Measurements from ENCODE around the gene GLIS1.

DNA sequence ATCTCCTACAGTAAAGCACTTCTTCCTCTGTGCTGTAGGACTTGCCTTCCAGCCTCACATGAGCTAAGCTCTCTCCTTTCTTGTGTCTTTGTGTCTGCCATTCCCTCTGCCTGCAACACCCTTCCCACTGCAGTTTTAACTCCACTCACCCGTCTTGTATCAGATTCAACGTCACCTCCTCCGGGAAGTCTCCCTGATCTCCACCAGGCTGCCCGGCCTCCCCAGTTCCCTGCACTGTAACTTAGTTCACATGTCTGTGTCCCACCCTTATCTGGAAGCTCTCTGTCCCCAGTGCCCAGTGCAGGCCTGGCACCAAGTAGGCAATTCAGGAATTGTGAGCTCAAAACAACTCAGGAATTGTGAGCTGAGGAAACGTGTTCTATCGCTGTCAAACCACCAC is 96.4 kb downstream of the GLIS1 start:
- no peak for TF ChIP-seq EZH2 (IDR thresholded peaks at IDR 0.05; ENCODE audit: borderline replicate concordance, low read length)
- TF ChIP-seq, protein P1, sequence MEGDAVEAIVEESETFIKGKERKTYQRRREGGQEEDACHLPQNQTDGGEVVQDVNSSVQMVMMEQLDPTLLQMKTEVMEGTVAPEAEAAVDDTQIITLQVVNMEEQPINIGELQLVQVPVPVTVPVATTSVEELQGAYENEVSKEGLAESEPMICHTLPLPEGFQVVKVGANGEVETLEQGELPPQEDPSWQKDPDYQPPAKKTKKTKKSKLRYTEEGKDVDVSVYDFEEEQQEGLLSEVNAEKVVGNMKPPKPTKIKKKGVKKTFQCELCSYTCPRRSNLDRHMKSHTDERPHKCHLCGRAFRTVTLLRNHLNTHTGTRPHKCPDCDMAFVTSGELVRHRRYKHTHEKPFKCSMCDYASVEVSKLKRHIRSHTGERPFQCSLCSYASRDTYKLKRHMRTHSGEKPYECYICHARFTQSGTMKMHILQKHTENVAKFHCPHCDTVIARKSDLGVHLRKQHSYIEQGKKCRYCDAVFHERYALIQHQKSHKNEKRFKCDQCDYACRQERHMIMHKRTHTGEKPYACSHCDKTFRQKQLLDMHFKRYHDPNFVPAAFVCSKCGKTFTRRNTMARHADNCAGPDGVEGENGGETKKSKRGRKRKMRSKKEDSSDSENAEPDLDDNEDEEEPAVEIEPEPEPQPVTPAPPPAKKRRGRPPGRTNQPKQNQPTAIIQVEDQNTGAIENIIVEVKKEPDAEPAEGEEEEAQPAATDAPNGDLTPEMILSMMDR (conservative IDR thresholded peaks at IDR 0.05 in 1 of 2, IDR thresholded peaks at IDR 0.05 in 1 of 2; ENCODE audit: extremely low read depth in 1 of 2, insufficient read depth in 1 of 2, low read depth in 1 of 2, low read length in 2 of 2) = no peak

Measured in mammary epithelial cell (primary cell).